ENCODE measurements around the gene SIDT1. TPM values are rescaled to one million over a fixed set of nuclear protein-coding genes. Genes with fewer than 3 reads are reported as not detected.

Gene SIDT1
- total RNA-seq, 4 donors from 2014 or later = 0.13 to 2.7 (median 0.99) TPM

- 94 to 97% methylated on average over 3 of the region's 3 CpGs for WGBS, 2 donors
- TF ChIP-seq CTCF (IDR thresholded peaks at IDR 0.05) (no peak), POLR2A (IDR thresholded peaks at IDR 0.05) (no peak)
- no peak overlapping the region for H3K4me3 ChIP-seq (ENCODE audit: low read depth, poor library complexity, severe bottlenecking)
- DNase-seq (ENCODE audit: low spot score in 2 of 2) = no peak
- intact Hi-C loops (cut with DNase I; ENCODE audit: low total_unique reads) = no loop called here
Observed at GRCh38 chr3:113638910-113639309, 106.6 kb downstream of the SIDT1 start.

GRCh38 chr3:113643583-113643982, 111.2 kb downstream of the SIDT1 start:
- no peak for DNase-seq (ENCODE audit: low spot score in 2 of 2)
- WGBS, 2 donors = 96 to 99% methylated on average over 7 of the region's 7 CpGs
- TF ChIP-seq POLR2A (IDR thresholded peaks at IDR 0.05) = no peak
- TF ChIP-seq CTCF (IDR thresholded peaks at IDR 0.05) = no peak
- H3K4me3 ChIP-seq (ENCODE audit: low read depth, poor library complexity, severe bottlenecking) = no peak overlapping the region
- intact Hi-C loops (cut with DNase I; ENCODE audit: low total_unique reads) = no loop called here

- TF ChIP-seq POLR2A (IDR thresholded peaks at IDR 0.05) (no peak), CTCF (IDR thresholded peaks at IDR 0.05) (no peak)
- no peak for DNase-seq (ENCODE audit: low spot score in 2 of 2)
- no peak overlapping the region for H3K4me3 ChIP-seq (ENCODE audit: low read depth, poor library complexity, severe bottlenecking)
- intact Hi-C loops (cut with DNase I; ENCODE audit: low total_unique reads) = no loop called here
Observed at GRCh38 chr3:113648524-113648923, 116.2 kb downstream of the SIDT1 start.

- WGBS, 2 donors = 83 to 85% methylated on average over 6 of the region's 6 CpGs
- no peak for DNase-seq (ENCODE audit: low spot score in 2 of 2)
- TF ChIP-seq POLR2A (IDR thresholded peaks at IDR 0.05) (no peak), CTCF (IDR thresholded peaks at IDR 0.05) (no peak)
- intact Hi-C loops (cut with DNase I; ENCODE audit: low total_unique reads) = no loop called here
- H3K4me3 ChIP-seq (ENCODE audit: low read depth, poor library complexity, severe bottlenecking) = no peak overlapping the region
Observed at GRCh38 chr3:113649174-113649845, 117.0 kb downstream of the SIDT1 start.

GRCh38 chr3:113654310-113654709, 122.0 kb downstream of the SIDT1 start:
- DNase-seq (ENCODE audit: low spot score in 2 of 2) = no peak
- intact Hi-C loops (cut with DNase I; ENCODE audit: low total_unique reads) = no loop called here
- no peak overlapping the region for H3K4me3 ChIP-seq (ENCODE audit: low read depth, poor library complexity, severe bottlenecking)
- TF ChIP-seq POLR2A (IDR thresholded peaks at IDR 0.05) (no peak), CTCF (IDR thresholded peaks at IDR 0.05) (no peak)
- 88 to 97% methylated on average over 1 of the region's 1 CpG for WGBS, 2 donors

- no peak overlapping the region for H3K4me3 ChIP-seq (ENCODE audit: low read depth, poor library complexity, severe bottlenecking)
- no peak for DNase-seq (ENCODE audit: low spot score in 2 of 2)
- WGBS, 2 donors = 93% methylated on average over 3 of the region's 3 CpGs
- intact Hi-C loops (cut with DNase I; ENCODE audit: low total_unique reads) = no loop called here
- TF ChIP-seq POLR2A (IDR thresholded peaks at IDR 0.05) (no peak), CTCF (IDR thresholded peaks at IDR 0.05) (no peak)
Observed at GRCh38 chr3:113654851-113655250, 122.5 kb downstream of the SIDT1 start.
